ENCODE data around the gene LMO7.

GRCh38 chr13:75795274-75795673, 159.1 kb downstream of the LMO7 start:
- TF ChIP-seq TAF1 (IDR thresholded peaks at IDR 0.05; ENCODE audit: low read depth) (no peak), CEBPB (IDR thresholded peaks at IDR 0.05) (no peak), EP300 (IDR thresholded peaks at IDR 0.05; ENCODE audit: borderline replicate concordance) (no peak)
